GM12864 (cell line): Measurements from ENCODE around the gene GNAQ.
"Not testable (repeated sequence)": the region's sequence is repeated elsewhere in the genome, so short reads cannot be mapped to it uniquely, and the experiment has no call there.

Source experiments
- DNase-seq: peaks from one replicate; pipeline ENCODE4 v3.0.0-alpha.2; 2011; ENCODE audit warnings: low read depth
- H3K4me3 ChIP-seq: 2 replicates; pipeline ENCODE4 v1.5.1; 2011; ENCODE audit warnings: mild to moderate bottlenecking, low read depth, low read length, control low read depth
- TF ChIP-seq, protein P1 (sequence below): IDR thresholded peaks from 2 replicates; pipeline ENCODE4 v1.5.1; 2011; ENCODE audit warnings: low read depth, mild to moderate bottlenecking, moderate library complexity, low read length, control low read depth, inconsistent platforms; ENCODE audit errors: missing control alignments

The GNAQ gene

DNA sequence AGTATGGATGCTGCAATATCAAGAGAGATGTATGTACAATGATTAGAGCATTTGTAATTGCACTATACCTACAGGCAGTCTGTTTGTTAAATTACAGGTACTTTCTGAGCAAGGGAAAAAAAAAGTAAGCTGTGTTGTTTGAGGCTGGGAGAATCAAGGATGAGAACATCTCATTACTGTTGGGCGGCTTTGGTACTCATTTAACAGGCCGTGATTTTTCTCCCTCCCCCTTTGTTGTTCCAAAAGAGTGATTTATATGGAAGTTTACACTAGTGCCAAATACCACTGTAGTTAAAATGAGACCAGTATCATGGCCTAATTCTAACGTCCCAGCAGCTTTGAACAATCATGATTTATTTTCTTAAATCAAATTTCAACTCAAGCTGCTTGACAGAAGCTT, 312.3 kb downstream of the GNAQ start:
- no peak overlapping the region for H3K4me3 ChIP-seq
- DNase-seq = no peak
- TF ChIP-seq, protein P1, sequence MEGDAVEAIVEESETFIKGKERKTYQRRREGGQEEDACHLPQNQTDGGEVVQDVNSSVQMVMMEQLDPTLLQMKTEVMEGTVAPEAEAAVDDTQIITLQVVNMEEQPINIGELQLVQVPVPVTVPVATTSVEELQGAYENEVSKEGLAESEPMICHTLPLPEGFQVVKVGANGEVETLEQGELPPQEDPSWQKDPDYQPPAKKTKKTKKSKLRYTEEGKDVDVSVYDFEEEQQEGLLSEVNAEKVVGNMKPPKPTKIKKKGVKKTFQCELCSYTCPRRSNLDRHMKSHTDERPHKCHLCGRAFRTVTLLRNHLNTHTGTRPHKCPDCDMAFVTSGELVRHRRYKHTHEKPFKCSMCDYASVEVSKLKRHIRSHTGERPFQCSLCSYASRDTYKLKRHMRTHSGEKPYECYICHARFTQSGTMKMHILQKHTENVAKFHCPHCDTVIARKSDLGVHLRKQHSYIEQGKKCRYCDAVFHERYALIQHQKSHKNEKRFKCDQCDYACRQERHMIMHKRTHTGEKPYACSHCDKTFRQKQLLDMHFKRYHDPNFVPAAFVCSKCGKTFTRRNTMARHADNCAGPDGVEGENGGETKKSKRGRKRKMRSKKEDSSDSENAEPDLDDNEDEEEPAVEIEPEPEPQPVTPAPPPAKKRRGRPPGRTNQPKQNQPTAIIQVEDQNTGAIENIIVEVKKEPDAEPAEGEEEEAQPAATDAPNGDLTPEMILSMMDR = no peak

DNA sequence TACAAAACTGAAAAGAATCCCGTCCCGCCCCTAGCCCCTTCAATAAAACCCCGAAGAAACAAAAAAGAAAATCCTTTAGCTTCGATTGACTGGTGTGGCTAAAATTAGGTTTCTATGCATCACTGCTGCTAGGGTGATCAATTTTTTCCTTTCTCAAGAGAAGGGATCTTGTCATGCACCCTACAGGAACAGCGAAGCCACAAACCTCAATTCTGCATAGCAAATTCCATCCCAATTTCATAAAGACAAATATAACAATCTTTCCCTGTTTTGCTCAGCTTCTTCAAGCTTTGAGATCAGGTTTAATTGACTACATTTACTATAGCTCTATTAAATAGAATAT, 313.3 kb downstream of the GNAQ start:
- not testable (repeated sequence) for DNase-seq, H3K4me3 ChIP-seq

- DNase-seq = not testable (repeated sequence)
Measured at GRCh38 chr9:77717608-77718297, 313.9 kb downstream of the GNAQ start.

GRCh38 chr9:77714077-77714549, 317.5 kb downstream of the GNAQ start:
- no peak overlapping the region for H3K4me3 ChIP-seq
- no peak for DNase-seq

More at GRCh38 chr9:77717608-77718297, 313.9 kb downstream of the GNAQ start:
- H3K4me3 ChIP-seq = not testable (repeated sequence)

GRCh38 chr9:77712533-77713130, 319.0 kb downstream of the GNAQ start:
- TF ChIP-seq, protein P1 = no peak
- H3K4me3 ChIP-seq = no peak overlapping the region
- no peak for DNase-seq

More at GRCh38 chr9:77714077-77714549, 317.5 kb downstream of the GNAQ start:
- TF ChIP-seq, protein P1 = no peak

- DNase-seq = no peak
- TF ChIP-seq, protein P1 = no peak
- no peak overlapping the region for H3K4me3 ChIP-seq
Measured at GRCh38 chr9:77710965-77711648, 320.5 kb downstream of the GNAQ start.

GRCh38 chr9:77710316-77710715, 321.3 kb downstream of the GNAQ start:
- no peak overlapping the region for H3K4me3 ChIP-seq
- TF ChIP-seq, protein P1 = no peak
- DNase-seq = no peak
